ENCODE results near the gene PTX3. TPM values are rescaled to one million over a fixed set of nuclear protein-coding genes. Genes with fewer than 3 reads are reported as not detected.

The PTX3 gene
- total RNA-seq, 1 donor from 2014 or later, result not detected

Other genes starting within 250 kb of the PTX3 start
- not detected in 2 replicates for gene VEPH1, start 66.6 kb downstream of the PTX3 start, total RNA-seq